IMR-90 (cell line): ENCODE results near the gene PIGU. TPM values are rescaled to one million over a fixed set of nuclear protein-coding genes. Genes with fewer than 3 reads are reported as not detected.

Source experiments
- ATAC-seq: fragments of 200-7000 bp; cut with Tn5 transposase; 2 replicates; pipeline ENCODE4 v1.9.1; 2020; ENCODE audit warnings: low read depth, mild to moderate bottlenecking, moderate library complexity
- BruUV-seq: library from RNA; stranded (reverse); fragments of 400-500 nt; replicated peaks from 2 replicates; lab custom pipeline; 2021; lab: Mats Ljungman, UMichigan
- CTCF ChIA-PET: fragments of 300-600 bp; formaldehyde crosslinking; extraction: SDS; loops from one replicate; lab custom pipeline; 2021; ENCODE audit warnings: antibody characterized with exemption; lab: Yijun Ruan, JAX
- POLR2A ChIA-PET: fragments of 300-600 bp; sonication (Branson Sonifier 250); formaldehyde crosslinking; loops from one replicate; lab custom pipeline; 2022; ENCODE audit warnings: antibody characterized with exemption; ENCODE audit not compliant: unreplicated experiment; lab: Charles Lee
- DNase-seq: peaks from one replicate; pipeline ENCODE4 v3.0.0; 2013
- H2AFZ ChIP-seq: replicated peaks from 2 replicates; pipeline ENCODE3; 2013; ENCODE audit warnings: low read length, mild to moderate bottlenecking; ENCODE audit not compliant: poor library complexity
- H2AK5ac ChIP-seq: 2 replicates; pipeline ENCODE4 v1.6.1; 2013; ENCODE audit warnings: low read depth, low read length, inconsistent platforms
- H2AK9ac ChIP-seq: replicated peaks from 2 replicates; pipeline ENCODE3; 2013; ENCODE audit warnings: mild to moderate bottlenecking, low read depth, low read length, moderate library complexity; ENCODE audit not compliant: poor library complexity
- H2BK120ac ChIP-seq: 2 replicates; pipeline ENCODE4 v1.6.1; 2013; ENCODE audit warnings: low read depth, low read length, inconsistent platforms
- H2BK15ac ChIP-seq: 3 replicates; pipeline ENCODE4 v1.6.1; 2013; ENCODE audit warnings: low read depth, low read length, inconsistent platforms
- H2BK20ac ChIP-seq: 2 replicates; pipeline ENCODE4 v1.6.1; 2013; ENCODE audit warnings: low read depth, mild to moderate bottlenecking, inconsistent platforms, low read length, moderate library complexity
- H2BK5ac ChIP-seq: 2 replicates; pipeline ENCODE4 v1.6.1; 2013; ENCODE audit warnings: mild to moderate bottlenecking, low read depth, low read length, inconsistent platforms; ENCODE audit not compliant: poor library complexity, severe bottlenecking
- H3K14ac ChIP-seq: replicated peaks from 2 replicates; pipeline ENCODE4 v1.6.1; 2013; ENCODE audit warnings: low read depth, low read length, inconsistent platforms
- H3K18ac ChIP-seq: 2 replicates; pipeline ENCODE4 v1.6.1; 2013; ENCODE audit warnings: low read depth, low read length, control low read depth
- H3K23ac ChIP-seq: 2 replicates; pipeline ENCODE4 v1.6.1; 2013; ENCODE audit warnings: low read depth, low read length, inconsistent platforms
- H3K27ac ChIP-seq: 2 replicates; pipeline ENCODE4 v1.5.1; 2013; ENCODE audit warnings: mild to moderate bottlenecking, control low read depth, low read length; ENCODE audit not compliant: insufficient read depth
- H3K27me3 ChIP-seq: 2 replicates; pipeline ENCODE4 v1.6.1; 2013; ENCODE audit warnings: low read length; ENCODE audit not compliant: control insufficient read depth, insufficient read depth
- H3K36me3 ChIP-seq: 2 replicates; pipeline ENCODE4 v1.6.1; 2013; ENCODE audit warnings: low read length, mixed read lengths; ENCODE audit not compliant: control insufficient read depth, insufficient read depth
- H3K4ac ChIP-seq: 2 replicates; pipeline ENCODE4 v1.6.1; 2013; ENCODE audit warnings: low read depth, low read length, inconsistent platforms
- H3K4me1 ChIP-seq: 2 replicates; pipeline ENCODE4 v1.6.1; 2013; ENCODE audit warnings: low read length, mixed read lengths; ENCODE audit not compliant: control insufficient read depth, insufficient read depth
- H3K4me2 ChIP-seq: 2 replicates; pipeline ENCODE4 v1.6.1; 2013; ENCODE audit warnings: low read depth, mild to moderate bottlenecking, control low read depth, low read length, moderate library complexity
- H3K4me3 ChIP-seq: 2 replicates; pipeline ENCODE4 v1.5.1; 2013; ENCODE audit warnings: low read depth, mild to moderate bottlenecking, control low read depth, low read length, moderate library complexity; ENCODE audit not compliant: insufficient read depth
- H3K56ac ChIP-seq: 2 replicates; pipeline ENCODE4 v1.6.1; 2013; ENCODE audit warnings: low read length, inconsistent platforms; ENCODE audit not compliant: insufficient read depth; ENCODE audit errors: extremely low read depth
- H3K79me1 ChIP-seq, 2 experiments: 2 replicates each; pipeline ENCODE4 v1.6.1; 2013; ENCODE audit warnings: low read length in 2 of 2, inconsistent platforms in 1 of 2, low read depth in 1 of 2
- H3K9ac ChIP-seq: 2 replicates; pipeline ENCODE4 v1.6.1; 2013; ENCODE audit warnings: low read depth, low read length, control low read depth
- H3K9me1 ChIP-seq: 2 replicates; pipeline ENCODE4 v1.6.1; 2013; ENCODE audit warnings: low read length, inconsistent platforms; ENCODE audit not compliant: insufficient read depth
- H3K9me3 ChIP-seq: 2 replicates; pipeline ENCODE4 v1.6.1; 2013; ENCODE audit warnings: low read length; ENCODE audit not compliant: control insufficient read depth, insufficient read depth
- H4K20me1 ChIP-seq: 2 replicates; pipeline ENCODE4 v1.6.1; 2013; ENCODE audit warnings: low read length, inconsistent platforms; ENCODE audit not compliant: insufficient read depth
- H4K5ac ChIP-seq: 2 replicates; pipeline ENCODE4 v1.6.1; 2013; ENCODE audit warnings: mild to moderate bottlenecking, low read depth, low read length, control low read depth
- H4K8ac ChIP-seq, 2 experiments: 2 replicates each; pipeline ENCODE4 v1.6.1; 2013; ENCODE audit warnings: low read depth in 2 of 2, low read length in 2 of 2, control low read depth in 1 of 2, inconsistent platforms in 1 of 2
- H4K91ac ChIP-seq: 2 replicates; pipeline ENCODE4 v1.6.1; 2013; ENCODE audit warnings: low read depth, low read length, inconsistent platforms; ENCODE audit not compliant: insufficient read depth
- CTCF ChIP-seq: conservative IDR thresholded peaks from 2 replicates; pipeline ENCODE4 v1.5.1; 2012; ENCODE audit warnings: mild to moderate bottlenecking, low read depth, low read length, improper control_type of control experiment
- MAZ ChIP-seq: IDR thresholded peaks from 2 replicates; pipeline ENCODE4 v1.6.1; 2012; ENCODE audit warnings: low read depth, mild to moderate bottlenecking, low read length, improper control_type of control experiment, moderate library complexity, borderline replicate concordance
- WGBS, 2 experiments: methylation state at CpG; one replicate each; pipeline versions ENCODE4 v1.1.5 to v1.1.7; 2013; ENCODE audit warnings: missing lambda C conversion rate in 2 of 2; ENCODE audit not compliant: insufficient read length in 1 of 2; ENCODE audit errors: extremely low coverage in 2 of 2; 5-methylcytosine and 5-hydroxymethylcytosine counted together
- dilution Hi-C: fragments of 300-500 bp; cut with HindIII; formaldehyde crosslinking; loops from one replicate; pipeline ENCODE4 v1.14.3; 2018; ENCODE audit warnings: low sequenced_read_pairs; ENCODE audit not compliant: unreplicated experiment
- in situ Hi-C: fragments of 300-500 bp; cut with MboI; formaldehyde crosslinking; loops from 3 replicates; pipeline ENCODE4 v1.14.3; 2019; ENCODE audit warnings: low sequenced_read_pairs, inconsistent platforms, mixed read lengths
- intact Hi-C: fragments of 100-400 bp; cut with micrococcal nuclease; formaldehyde crosslinking; loops from 2 replicates; pipeline ENCODE4 v1.10.0; 2022
- polyA plus RNA-seq, 3 experiments: library from polyadenylated mRNA; depleted of rRNA; stranded (reverse); fragments of >200 nt; gene quantifications; 2 replicates each; pipeline ENCODE4 v1.2.3, GENCODE V29; 2012; ENCODE audit warnings: low replicate concordance in 1 of 3
- total RNA-seq: library from RNA; depleted of rRNA; stranded (reverse); fragments of >200 nt; gene quantifications from 2 replicates; pipeline ENCODE4 v1.2.3, GENCODE V29; 2012

The PIGU gene
- total and polyA plus RNA-seq, 2 of the 4 experiments (the other 2 are of a cell fraction) = 11.1 to 31.1 TPM

- DNase-seq = no peak
- no peak for ATAC-seq
- Histone ChIP-seq H2BK15ac (no peak overlapping the region), H3K27ac (no peak overlapping the region), H3K9me1 (peaks cover 20% of the 10 kb centered on the region), H3K4me2 (no peak overlapping the region), H4K8ac (no peak overlapping the region), H2AFZ (no peak overlapping the region), H3K9ac (no peak overlapping the region), H3K18ac (no peak overlapping the region), H2BK5ac (no peak overlapping the region), H3K79me1 (no peaks in the 10 kb centered on the region), H3K4me1 (peaks cover 3% of the 10 kb centered on the region), H2AK5ac (no peak overlapping the region), H3K56ac (no peak overlapping the region), H4K91ac (no peak overlapping the region), H3K14ac (no peak overlapping the region), H3K23ac (no peak overlapping the region), H3K4ac (no peak overlapping the region), H3K9me3 (no peaks in the 10 kb centered on the region), H4K20me1 (no peaks in the 10 kb centered on the region), H3K36me3 (0 out of 2 replicates have a peak, but pooled peaks cover 1% of the 10 kb centered on the region), H3K4me3 (no peak overlapping the region), H2BK20ac (no peak overlapping the region), H2AK9ac (no peak overlapping the region), H2BK120ac (no peak overlapping the region), H4K5ac (no peak overlapping the region), H3K27me3 (no peaks in the 10 kb centered on the region)
- no TSS peak for BruUV-seq
- TF ChIP-seq CTCF = no peak
- TF ChIP-seq MAZ = no peak
- in situ Hi-C loops (no loop called here), intact Hi-C loops (no loop called here), dilution Hi-C loops (no loop called here)
- ChIA-PET CTCF (no interaction called here), POLR2A (no interaction called here)
- no CpG with 5 or more reads among the region's 2 CpGs for WGBS, 2 experiments
Measured at GRCh38 chr20:34569598-34569997, 107.3 kb downstream of the PIGU start.
